Stimulated activated CD4-positive, alpha-beta T cell treated with anti-CD3 and anti-CD28 coated beads, Interleukin-4, amount 100 ng/mL, for 48 hours (primary cell): ENCODE measurements around the gene MAK.
"Not testable (repeated sequence)": the region's sequence is repeated elsewhere in the genome, so short reads cannot be mapped to it uniquely, and the experiment has no call there.

Experiments
- DNase-seq, 2 donors: peaks; one replicate each; pipeline ENCODE4 v3.0.0-alpha.2; 2020; ENCODE audit warnings: low read depth in 2 of 2

MAK gene

DNA sequence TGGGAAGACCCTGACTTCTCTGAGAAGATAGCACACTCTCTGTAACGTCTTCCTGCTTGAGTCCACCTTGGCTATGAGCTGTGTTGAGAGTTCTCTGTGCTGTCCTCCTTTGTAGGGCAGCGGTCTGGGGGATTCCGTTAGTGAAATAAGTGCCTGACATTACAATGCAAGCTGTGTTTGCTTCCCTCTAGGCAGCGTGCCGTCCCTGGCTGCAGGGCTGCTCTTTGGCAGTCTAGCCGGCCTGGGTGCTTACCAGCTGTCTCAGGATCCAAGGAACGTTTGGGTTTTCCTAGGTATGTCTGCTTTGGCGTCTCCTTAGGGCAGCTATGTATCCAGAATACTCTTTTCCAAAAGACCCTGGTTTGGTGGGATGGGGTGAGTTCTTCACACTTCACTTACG, 112.6 kb downstream of the MAK start:
- no peak for DNase-seq

GRCh38 chr6:10725044-10725443, 113.3 kb downstream of the MAK start:
- no peak for DNase-seq

- no peak for DNase-seq
Observed at GRCh38 chr6:10723567-10723881, 114.8 kb downstream of the MAK start.

DNA sequence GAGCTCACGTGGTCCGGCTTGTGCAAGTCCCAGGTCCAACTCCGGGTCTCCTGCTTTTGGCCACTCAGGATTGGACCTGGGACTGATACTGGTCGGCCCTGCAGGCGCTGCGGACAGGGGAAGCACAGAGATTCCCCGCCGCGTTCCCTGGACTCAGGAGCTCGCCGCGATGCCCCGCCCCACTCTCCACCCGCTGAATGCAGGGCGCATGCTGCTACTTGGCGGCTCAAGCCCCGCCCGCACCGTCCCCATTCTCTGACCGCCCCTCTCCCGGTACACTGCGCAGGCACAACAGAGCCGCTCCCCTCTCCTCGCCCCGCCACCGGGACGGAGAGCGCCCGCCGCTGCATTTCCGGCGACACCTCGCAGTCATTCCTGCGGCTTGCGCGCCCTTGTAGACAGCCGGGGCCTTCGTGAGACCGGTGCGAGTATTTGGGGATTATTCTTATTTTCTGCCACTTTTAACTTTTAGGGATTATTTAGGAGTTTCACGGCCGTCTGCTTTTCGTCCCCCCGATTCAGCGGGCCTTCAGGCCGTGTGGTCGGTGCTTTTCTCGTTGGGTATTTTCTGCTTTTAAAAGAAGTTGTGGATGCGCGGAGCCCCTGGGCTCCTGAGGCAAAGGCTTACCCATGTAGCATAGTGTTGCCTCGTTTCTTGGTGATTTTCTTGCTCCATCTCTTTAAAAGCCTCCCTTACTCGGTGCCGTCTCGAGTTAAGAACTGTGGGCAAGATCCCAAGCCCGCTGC, 115.3 kb downstream of the MAK start, which contains the start of gene TMEM14C:
TSS of gene TMEM14C (plus strand) at position 251 of the 747 bp plus-strand sequence. CDS start 1,544 bp downstream, outside the sequence.
- peak; percentile 78 to 93 for DNase-seq

- no peak for DNase-seq
Observed at GRCh38 chr6:10722570-10722819, 115.8 kb downstream of the MAK start.

DNA sequence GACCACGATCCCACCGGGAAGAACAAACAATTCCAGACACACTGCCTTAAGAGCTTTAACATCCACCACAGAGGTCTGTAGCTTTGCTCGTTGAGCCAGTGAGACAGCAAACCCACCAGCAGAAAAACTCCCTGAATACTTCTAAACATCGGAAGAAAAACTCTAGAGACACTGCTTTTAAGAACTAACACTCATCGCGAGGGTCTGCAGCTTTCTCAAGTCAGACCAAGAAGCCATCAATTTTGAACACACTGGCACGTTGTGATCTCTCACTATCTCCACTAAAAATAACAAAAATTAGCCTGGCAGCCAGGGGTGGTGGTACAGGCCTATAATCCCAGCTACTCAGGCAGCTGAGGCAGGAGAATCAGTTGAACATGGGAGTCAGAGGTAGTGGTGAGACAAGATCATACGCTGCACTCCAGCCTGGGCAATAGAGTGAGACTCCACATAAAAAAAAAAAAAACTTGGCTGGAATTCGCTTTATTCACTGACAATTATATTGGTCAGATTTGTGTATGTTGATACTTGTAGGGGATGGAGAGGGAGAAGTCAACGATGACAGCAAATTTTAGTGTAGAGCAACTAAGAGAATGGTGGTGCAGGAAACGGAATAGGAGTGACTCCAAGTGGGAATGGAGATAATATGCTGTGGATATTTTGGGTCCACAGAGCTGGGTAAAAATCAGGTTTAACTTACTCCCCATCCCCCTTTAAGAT, 116.3 kb downstream of the MAK start:
- no peak for DNase-seq

DNA sequence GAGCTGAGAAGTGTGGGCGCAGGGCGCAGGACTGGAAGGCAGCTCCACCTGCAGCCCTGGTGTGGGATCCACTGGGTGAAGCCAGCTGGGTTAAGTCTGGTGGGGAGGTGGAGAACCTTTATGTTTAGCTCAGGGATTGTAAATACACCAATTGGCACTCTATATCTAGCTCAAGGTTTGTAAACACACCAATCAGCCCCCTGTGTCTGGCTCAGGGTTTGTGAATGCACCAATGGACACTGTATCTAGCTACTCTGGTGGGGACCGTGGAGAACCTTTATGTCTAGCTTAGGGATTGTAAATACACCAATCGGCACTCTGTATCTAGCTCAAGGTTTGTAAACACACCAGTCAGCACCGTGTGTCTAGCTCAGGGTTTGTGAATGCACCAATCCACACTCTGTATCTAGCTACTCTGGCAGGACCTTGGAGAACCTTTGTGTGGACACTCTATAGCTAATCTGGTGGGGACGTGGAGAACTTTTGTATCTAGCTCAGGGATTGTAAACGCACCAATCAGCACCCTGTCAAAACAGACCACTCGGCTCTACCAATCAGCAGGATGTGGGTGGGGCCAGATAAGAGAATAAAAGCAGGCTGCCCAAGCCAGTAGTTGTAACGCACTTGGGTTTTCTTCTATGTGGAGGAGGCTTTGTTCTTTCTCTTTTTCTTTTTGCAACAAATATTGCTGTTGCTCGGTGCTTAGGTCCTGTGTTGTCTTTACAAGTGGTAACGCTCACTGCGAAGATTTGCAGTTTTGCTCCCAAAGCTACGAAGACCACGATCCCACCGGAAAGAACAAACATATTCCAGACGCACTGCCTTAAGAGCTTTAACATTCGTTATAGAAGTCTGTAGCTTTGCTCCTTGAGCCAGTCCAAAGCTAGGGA, 117.1 kb downstream of the MAK start:
- DNase-seq: not testable (repeated sequence)

DNA sequence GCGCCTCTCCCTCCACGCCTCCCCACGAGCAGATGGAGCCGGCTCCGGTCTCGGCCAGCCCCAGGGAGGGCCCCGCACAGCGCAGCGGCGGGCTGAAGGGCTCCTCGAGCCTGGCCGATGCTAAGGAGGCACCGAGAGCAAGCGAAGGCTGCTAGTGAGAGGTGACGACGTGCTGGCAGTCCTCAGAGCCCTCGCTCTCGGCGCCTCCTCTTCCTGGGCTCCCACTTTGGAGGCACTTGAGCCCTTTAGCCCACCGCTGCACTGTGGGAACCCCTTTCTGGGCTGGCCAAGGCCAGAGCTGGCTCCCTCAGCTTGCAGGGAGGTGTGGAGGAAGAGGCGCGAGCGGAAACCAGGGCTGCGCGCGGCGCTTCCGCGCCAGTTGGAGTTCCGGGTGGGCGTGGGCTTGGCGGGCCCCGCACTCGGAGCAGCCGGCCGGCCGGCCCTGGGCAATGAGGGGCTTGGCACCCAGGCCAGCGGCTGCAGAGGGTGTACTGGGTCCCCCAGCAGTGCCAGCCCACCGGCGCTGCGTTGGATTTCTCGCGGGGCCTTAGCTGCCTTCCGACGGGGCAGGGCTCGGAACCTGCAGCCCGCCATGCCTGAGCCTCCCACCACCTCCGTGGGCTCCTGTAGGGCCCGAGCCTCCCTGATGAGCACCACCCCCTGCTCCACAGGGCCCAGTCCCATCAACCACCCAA, 117.9 kb downstream of the MAK start:
- DNase-seq: peak in 1 of 2 donors; percentile 47

DNA sequence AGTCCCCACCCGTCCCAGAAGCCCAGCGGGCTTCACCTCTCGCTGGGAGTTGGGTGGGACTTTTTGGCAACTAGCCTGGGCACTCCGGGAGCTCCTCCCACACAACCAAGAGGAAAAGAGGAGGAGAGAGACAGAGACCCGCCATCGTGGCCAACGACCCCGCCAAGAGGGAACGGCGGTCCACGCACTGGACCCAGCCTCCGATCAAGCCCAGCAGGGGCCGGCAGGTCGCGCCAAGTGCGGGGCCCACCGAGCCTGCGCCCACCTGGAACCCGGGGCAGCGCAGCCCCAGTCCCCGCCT, 118.4 kb downstream of the MAK start:
- DNase-seq: no peak

DNA sequence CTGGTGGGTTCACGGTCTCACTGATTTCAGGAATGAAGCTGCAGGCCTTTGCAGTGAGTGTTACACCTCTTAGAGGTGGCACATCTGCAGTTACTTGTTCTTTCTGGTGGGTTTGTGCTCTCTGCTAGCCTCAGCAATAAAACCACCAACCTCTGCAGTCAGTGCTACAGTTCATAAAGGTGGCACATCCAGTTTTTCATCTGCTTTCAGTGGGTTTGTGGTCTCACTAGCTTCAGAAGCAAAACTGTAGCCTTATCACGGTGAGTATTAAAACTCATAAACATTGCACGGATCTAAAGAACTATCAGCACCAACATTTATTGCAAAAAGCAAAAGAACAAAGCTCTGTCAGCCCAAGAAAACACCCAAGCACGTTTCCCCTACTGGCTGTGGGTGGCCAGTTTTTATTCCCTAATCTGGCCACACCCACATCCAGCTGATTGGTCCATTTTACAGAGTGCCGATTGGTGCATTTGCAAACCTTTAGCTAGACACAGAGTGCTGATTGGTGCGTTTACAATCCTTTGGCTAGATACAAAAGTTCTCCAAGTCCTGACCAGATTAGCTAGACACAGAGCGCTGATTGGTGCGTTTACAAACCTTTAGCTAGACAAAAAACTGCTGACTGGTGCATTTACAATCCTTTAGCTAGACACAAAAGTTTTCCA, 118.9 kb downstream of the MAK start:
- no peak for DNase-seq

DNA sequence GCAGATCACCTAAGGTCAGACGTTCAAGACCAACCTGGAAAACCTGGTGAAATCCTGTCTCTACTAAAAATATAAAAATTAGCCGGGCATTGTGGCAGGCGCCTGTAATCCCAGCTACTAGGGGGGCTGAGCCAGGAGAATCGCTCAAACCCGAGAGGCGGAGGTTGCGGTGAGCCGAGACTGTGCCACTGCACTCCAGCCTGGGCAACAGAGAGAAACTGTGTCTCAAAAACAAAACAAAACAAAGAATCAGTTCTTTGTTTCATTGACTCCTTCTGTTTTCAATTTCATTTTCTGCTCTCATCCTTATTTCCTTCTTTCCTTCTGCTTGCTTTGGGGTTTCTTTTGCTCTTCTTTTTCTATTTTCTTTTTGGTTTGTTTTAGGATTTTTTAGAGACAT, 124.4 kb downstream of the MAK start:
- no peak for DNase-seq
